HCT116 (cell line): ENCODE data around the gene MTUS2. TPM values are rescaled to one million over a fixed set of nuclear protein-coding genes. Genes with fewer than 3 reads are reported as not detected.

Source experiments
- ATAC-seq: fragments of 200-7000 bp; cut with Tn5 transposase; 2 replicates; pipeline ENCODE4 v1.9.1; 2020; ENCODE audit warnings: mild to moderate bottlenecking, moderate library complexity
- BruUV-seq: library from RNA; stranded (reverse); fragments of 400-500 nt; replicated peaks from 2 replicates; lab custom pipeline; 2021; lab: Mats Ljungman, UMichigan
- CTCF ChIA-PET: fragments of 300-600 bp; sonication (Branson Sonifier 250); formaldehyde crosslinking; loops from one replicate; lab custom pipeline; 2021; ENCODE audit warnings: antibody characterized with exemption; lab: Charles Lee
- POLR2A ChIA-PET: fragments of 300-600, 350-600 bp; sonication (Branson Sonifier 250); formaldehyde crosslinking; loops from one replicate; lab custom pipeline; 2021; ENCODE audit warnings: antibody characterized with exemption; lab: Charles Lee
- RAD21 ChIA-PET, 2 experiments: fragments of 300-600 bp; sonication (Branson Sonifier 250); formaldehyde crosslinking; loops; one replicate each; lab custom pipeline; 2023; ENCODE audit warnings: low total read pairs in 2 of 2; ENCODE audit not compliant: uncharacterized antibody in 2 of 2, unreplicated experiment in 2 of 2, low non-redundant PET in 1 of 2; lab: Charles Lee
- DNase-seq: peaks from one replicate; pipeline ENCODE4 v3.0.0-alpha.2; 2010; ENCODE audit warnings: low read depth, low spot score
- H2AFZ ChIP-seq: fragments of 200-600 bp; shearing (Covaris generic), sonication (generic); 2 replicates; pipeline ENCODE4 v1.6.1; 2017; ENCODE audit warnings: low read depth, mixed run types, mixed read lengths, antibody characterized with exemption, low read length; ENCODE audit not compliant: poor library complexity, severe bottlenecking
- H3K27ac ChIP-seq: 2 replicates; pipeline ENCODE4 v1.5.1; 2012; ENCODE audit warnings: low read depth, low read length
- H3K27me3 ChIP-seq: fragments of 200-600 bp; sonication (generic); 2 replicates; pipeline ENCODE4 v1.6.1; 2016; ENCODE audit warnings: mixed run types, low read length, mixed read lengths; ENCODE audit not compliant: insufficient read depth
- H3K36me3 ChIP-seq, 2 experiments: fragments of 200-500 bp in 1 of 2; fragments of 200-600 bp in 1 of 2; sonication (Bioruptor generic) in 1 of 2; sonication (generic) in 1 of 2; 2 replicates each; pipeline versions ENCODE4 v1.5.1 to v1.6.1; 2014 to 2016; ENCODE audit warnings: low read length in 2 of 2, inconsistent platforms in 1 of 2, mixed read lengths in 1 of 2, mixed run types in 1 of 2; ENCODE audit not compliant: insufficient read depth in 2 of 2, control insufficient read depth in 1 of 2
- H3K4me1 ChIP-seq, 2 experiments: fragments of 200-600 bp in 1 of 2; sonication (generic) in 1 of 2; 2 replicates each; pipeline versions ENCODE4 v1.5.1 to v1.6.1; 2012 to 2017; ENCODE audit warnings: low read length in 2 of 2, inconsistent platforms in 1 of 2, mild to moderate bottlenecking in 1 of 2, mixed read lengths in 1 of 2, mixed run types in 1 of 2, moderate library complexity in 1 of 2; ENCODE audit not compliant: insufficient read depth in 2 of 2, control insufficient read depth in 1 of 2
- H3K4me2 ChIP-seq: fragments of 200-600 bp; sonication (generic); 2 replicates; pipeline ENCODE4 v1.6.1; 2017; ENCODE audit warnings: mixed run types, low read length, mixed read lengths
- H3K4me3 ChIP-seq, 2 experiments: fragments of 200-600 bp in 1 of 2; sonication (generic) in 1 of 2; replicated peaks in 1 of 2; 2 replicates each; pipeline ENCODE4 v1.5.1; 2011 to 2016; ENCODE audit warnings: low read length in 2 of 2, control low read depth in 1 of 2, low read depth in 1 of 2, mild to moderate bottlenecking in 1 of 2, mixed read lengths in 1 of 2, mixed run types in 1 of 2
- H3K79me2 ChIP-seq: fragments of 200-600 bp; sonication (generic); 2 replicates; pipeline ENCODE4 v1.6.1; 2017; ENCODE audit warnings: mild to moderate bottlenecking, mixed run types, low read length, moderate library complexity, mixed read lengths; ENCODE audit not compliant: insufficient read depth
- H3K9ac ChIP-seq: fragments of 200-600 bp; sonication (generic); 2 replicates; pipeline ENCODE4 v1.6.1; 2016; ENCODE audit warnings: low read length, mixed read lengths
- H3K9me2 ChIP-seq: fragments of 200-600 bp; sonication (generic), shearing (Covaris generic); 2 replicates; pipeline ENCODE4 v1.6.1; 2017; ENCODE audit warnings: mixed run types, mild to moderate bottlenecking, moderate library complexity; ENCODE audit not compliant: insufficient read depth
- H3K9me3 ChIP-seq, 2 experiments: fragments of 200-500 bp in 1 of 2; fragments of 200-600 bp in 1 of 2; sonication (Bioruptor generic) in 1 of 2; sonication (generic) in 1 of 2; 2 replicates each; pipeline ENCODE4 v1.6.1; 2014 to 2017; ENCODE audit warnings: low read length in 2 of 2, mixed read lengths in 2 of 2, inconsistent platforms in 1 of 2, low read depth in 1 of 2, mild to moderate bottlenecking in 1 of 2, mixed run types in 1 of 2, moderate library complexity in 1 of 2; ENCODE audit not compliant: control insufficient read depth in 1 of 2, insufficient read depth in 1 of 2
- H4K20me1 ChIP-seq: fragments of 200-600 bp; sonication (generic), shearing (Covaris generic); 2 replicates; pipeline ENCODE4 v1.6.1; 2017; ENCODE audit warnings: mixed run types, mild to moderate bottlenecking, moderate library complexity; ENCODE audit not compliant: insufficient read depth
- ATF3 ChIP-seq: IDR thresholded peaks from 2 replicates; pipeline ENCODE4 v1.6.1; 2012
- CBX3 ChIP-seq: IDR thresholded peaks from 2 replicates; pipeline ENCODE4 v1.6.1; 2012; ENCODE audit warnings: low read depth
- CEBPB ChIP-seq: IDR thresholded peaks from 2 replicates; pipeline ENCODE4 v1.6.1; 2012; ENCODE audit warnings: low read depth
- EGR1 ChIP-seq: IDR thresholded peaks from 2 replicates; pipeline ENCODE4 v1.6.1; 2012; ENCODE audit warnings: low read depth
- ELF1 ChIP-seq: IDR thresholded peaks from 2 replicates; pipeline ENCODE4 v1.6.1; 2012; ENCODE audit warnings: low read depth, borderline replicate concordance
- EZH2 ChIP-seq: fragments of 200-600 bp; sonication (generic); IDR thresholded peaks from 2 replicates; pipeline ENCODE4 v1.6.1; 2017; ENCODE audit warnings: antibody characterized with exemption, mixed run types
- EZH2phosphoT487 ChIP-seq: fragments of 200-600 bp; IDR thresholded peaks from 2 replicates; pipeline ENCODE4 v1.6.1; 2018; ENCODE audit warnings: antibody characterized with exemption, borderline replicate concordance
- FOSL1 ChIP-seq: IDR thresholded peaks from 2 replicates; pipeline ENCODE4 v1.6.1; 2012; ENCODE audit warnings: low read depth
- POLR2A ChIP-seq: IDR thresholded peaks from 2 replicates; pipeline ENCODE4 v1.7.0; 2011; ENCODE audit warnings: borderline replicate concordance; ENCODE audit not compliant: insufficient read depth, insufficient read length; ENCODE audit errors: extremely low read depth
- POLR2AphosphoS5 ChIP-seq: IDR thresholded peaks from 2 replicates; pipeline ENCODE4 v1.6.1; 2011; ENCODE audit warnings: mild to moderate bottlenecking, low read depth, low read length, moderate library complexity
- RAD21 ChIP-seq: IDR thresholded peaks from 2 replicates; pipeline ENCODE4 v1.6.1; 2012; ENCODE audit warnings: low read depth, mild to moderate bottlenecking
- SIN3A ChIP-seq: IDR thresholded peaks from 2 replicates; pipeline ENCODE4 v1.6.1; 2012; ENCODE audit warnings: low read depth
- SP1 ChIP-seq: IDR thresholded peaks from 2 replicates; pipeline ENCODE4 v1.6.1; 2012; ENCODE audit warnings: low read depth
- SRF ChIP-seq: IDR thresholded peaks from 2 replicates; pipeline ENCODE4 v1.6.1; 2012; ENCODE audit warnings: low read depth
- ZBTB33 ChIP-seq: IDR thresholded peaks from 2 replicates; pipeline ENCODE4 v1.6.1; 2011; ENCODE audit warnings: mild to moderate bottlenecking, low read length, moderate library complexity; ENCODE audit not compliant: insufficient replicate concordance; ENCODE audit errors: extremely low read depth
- ZFX ChIP-seq: fragments of 450-650 bp; IDR thresholded peaks from 2 replicates; pipeline ENCODE4 v1.6.1; 2017
- intact Hi-C: fragments of 100-400 bp; cut with micrococcal nuclease; formaldehyde crosslinking; loops from 2 replicates; pipeline ENCODE4 v1.10.0; 2022
- total RNA-seq: library from RNA; stranded (reverse); gene quantifications from one replicate; pipeline ENCODE4 v1.2.1, GENCODE V29; 2021; ENCODE audit not compliant: unreplicated experiment
- TF ChIP-seq, protein P1 (sequence below): IDR thresholded peaks from 2 replicates; pipeline ENCODE4 v1.6.1; 2012; ENCODE audit warnings: low read depth

Gene MTUS2
- total RNA-seq, 1 experiment from 2014 or later: 0.02 TPM

- no peaks in the 10 kb centered on the region for H3K36me3 ChIP-seq
- no peak overlapping the region for H3K9ac ChIP-seq
- H2AFZ ChIP-seq: no peak overlapping the region
- H3K27ac ChIP-seq: no peak overlapping the region
- ATAC-seq (no peak), DNase-seq (no peak)
- RAD21 ChIA-PET: no interaction called here
- H3K9me2 ChIP-seq: no peaks in the 10 kb centered on the region
- TF ChIP-seq EZH2phosphoT487 (no peak), ZBTB33 (no peak), FOSL1 (no peak), EGR1 (no peak), SP1 (no peak), SRF (no peak), SIN3A (no peak), CBX3 (no peak), ELF1 (no peak), POLR2AphosphoS5 (no peak)
- H3K9me3 ChIP-seq: no peaks in the 10 kb centered on the region
- H3K4me3 ChIP-seq: no peak overlapping the region
- POLR2A ChIA-PET: no interaction called here
- no peaks in the 10 kb centered on the region for H3K79me2 ChIP-seq
- H4K20me1 ChIP-seq: no peaks in the 10 kb centered on the region; the same call in 1 of the 2 replicates
- CTCF ChIA-PET: no interaction called here
- intact Hi-C loops: no loop called here
- no TSS peak for BruUV-seq
- H3K4me2 ChIP-seq: no peak overlapping the region
- peaks cover 59% of the 10 kb centered on the region for H3K27me3 ChIP-seq
- H3K4me1 ChIP-seq: no peaks in the 10 kb centered on the region
Observed at GRCh38 chr13:29287237-29287636, 467.1 kb downstream of the MTUS2 start.

DNA sequence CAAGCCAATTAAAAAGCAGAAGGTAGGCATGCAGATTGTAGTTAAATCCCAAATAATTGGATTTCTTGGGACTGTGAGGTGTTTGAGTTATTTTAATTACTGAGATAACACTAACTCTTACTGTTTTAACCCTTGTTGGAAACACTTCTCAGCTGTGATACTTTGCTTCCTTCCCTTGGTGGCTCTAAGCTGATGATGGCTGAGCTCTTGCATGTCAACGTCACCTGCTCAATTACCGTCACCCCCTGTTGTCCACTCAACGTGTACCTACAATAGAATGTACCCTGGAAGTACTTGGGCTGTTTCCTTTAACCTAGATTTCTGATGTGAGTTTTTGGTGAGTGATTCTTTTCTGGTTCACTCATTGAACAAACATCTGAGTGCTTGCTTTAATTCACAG, 471.9 kb downstream of the MTUS2 start:
- Histone ChIP-seq H2AFZ (no peak overlapping the region), H4K20me1 (no peaks in the 10 kb centered on the region), H3K36me3 (no peaks in the 10 kb centered on the region), H3K4me3 (no peak overlapping the region), H3K27ac (no peak overlapping the region), H3K9ac (no peak overlapping the region), H3K9me3 (no peaks in the 10 kb centered on the region), H3K79me2 (no peaks in the 10 kb centered on the region), H3K4me2 (no peak overlapping the region), H3K27me3 (peaks cover 40% of the 10 kb centered on the region), H3K4me1 (no peaks in the 10 kb centered on the region), H3K9me2 (no peaks in the 10 kb centered on the region)
- CTCF ChIA-PET: no interaction called here
- POLR2A ChIA-PET: no interaction called here
- intact Hi-C loops: no loop called here
- no TSS peak for BruUV-seq
- DNase-seq (no peak), ATAC-seq (no peak)
- RAD21 ChIA-PET: no interaction called here
- TF ChIP-seq POLR2AphosphoS5 (no peak), CEBPB (no peak), ATF3 (no peak), ZFX (no peak), SIN3A (no peak), EZH2 (no peak), RAD21 (no peak), POLR2A (no peak), ELF1 (no peak)
- TF ChIP-seq, protein P1, sequence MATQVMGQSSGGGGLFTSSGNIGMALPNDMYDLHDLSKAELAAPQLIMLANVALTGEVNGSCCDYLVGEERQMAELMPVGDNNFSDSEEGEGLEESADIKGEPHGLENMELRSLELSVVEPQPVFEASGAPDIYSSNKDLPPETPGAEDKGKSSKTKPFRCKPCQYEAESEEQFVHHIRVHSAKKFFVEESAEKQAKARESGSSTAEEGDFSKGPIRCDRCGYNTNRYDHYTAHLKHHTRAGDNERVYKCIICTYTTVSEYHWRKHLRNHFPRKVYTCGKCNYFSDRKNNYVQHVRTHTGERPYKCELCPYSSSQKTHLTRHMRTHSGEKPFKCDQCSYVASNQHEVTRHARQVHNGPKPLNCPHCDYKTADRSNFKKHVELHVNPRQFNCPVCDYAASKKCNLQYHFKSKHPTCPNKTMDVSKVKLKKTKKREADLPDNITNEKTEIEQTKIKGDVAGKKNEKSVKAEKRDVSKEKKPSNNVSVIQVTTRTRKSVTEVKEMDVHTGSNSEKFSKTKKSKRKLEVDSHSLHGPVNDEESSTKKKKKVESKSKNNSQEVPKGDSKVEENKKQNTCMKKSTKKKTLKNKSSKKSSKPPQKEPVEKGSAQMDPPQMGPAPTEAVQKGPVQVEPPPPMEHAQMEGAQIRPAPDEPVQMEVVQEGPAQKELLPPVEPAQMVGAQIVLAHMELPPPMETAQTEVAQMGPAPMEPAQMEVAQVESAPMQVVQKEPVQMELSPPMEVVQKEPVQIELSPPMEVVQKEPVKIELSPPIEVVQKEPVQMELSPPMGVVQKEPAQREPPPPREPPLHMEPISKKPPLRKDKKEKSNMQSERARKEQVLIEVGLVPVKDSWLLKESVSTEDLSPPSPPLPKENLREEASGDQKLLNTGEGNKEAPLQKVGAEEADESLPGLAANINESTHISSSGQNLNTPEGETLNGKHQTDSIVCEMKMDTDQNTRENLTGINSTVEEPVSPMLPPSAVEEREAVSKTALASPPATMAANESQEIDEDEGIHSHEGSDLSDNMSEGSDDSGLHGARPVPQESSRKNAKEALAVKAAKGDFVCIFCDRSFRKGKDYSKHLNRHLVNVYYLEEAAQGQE: no peak
